Measurements from ENCODE around the gene PFN3. TPM values are rescaled to one million over a fixed set of nuclear protein-coding genes. Genes with fewer than 3 reads are reported as not detected.

Gene PFN3
- total RNA-seq, 1 donor from 2014 or later: not detected

- Mint-ChIP-seq H3K9me3 (ENCODE audit: unreplicated experiment) (no peaks in the 10 kb centered on the region), H3K4me3 (ENCODE audit: unreplicated experiment) (no peak overlapping the region), H3K36me3 (ENCODE audit: unreplicated experiment) (no peaks in the 10 kb centered on the region), H3K27me3 (ENCODE audit: unreplicated experiment) (peaks cover 21% of the 10 kb centered on the region), H3K27ac (ENCODE audit: unreplicated experiment) (no peak overlapping the region), H3K4me1 (ENCODE audit: unreplicated experiment) (peaks cover 15% of the 10 kb centered on the region)
- DNase-seq (ENCODE audit: extremely low spot score, unreplicated experiment): no peak
- TF ChIP-seq, protein P1, sequence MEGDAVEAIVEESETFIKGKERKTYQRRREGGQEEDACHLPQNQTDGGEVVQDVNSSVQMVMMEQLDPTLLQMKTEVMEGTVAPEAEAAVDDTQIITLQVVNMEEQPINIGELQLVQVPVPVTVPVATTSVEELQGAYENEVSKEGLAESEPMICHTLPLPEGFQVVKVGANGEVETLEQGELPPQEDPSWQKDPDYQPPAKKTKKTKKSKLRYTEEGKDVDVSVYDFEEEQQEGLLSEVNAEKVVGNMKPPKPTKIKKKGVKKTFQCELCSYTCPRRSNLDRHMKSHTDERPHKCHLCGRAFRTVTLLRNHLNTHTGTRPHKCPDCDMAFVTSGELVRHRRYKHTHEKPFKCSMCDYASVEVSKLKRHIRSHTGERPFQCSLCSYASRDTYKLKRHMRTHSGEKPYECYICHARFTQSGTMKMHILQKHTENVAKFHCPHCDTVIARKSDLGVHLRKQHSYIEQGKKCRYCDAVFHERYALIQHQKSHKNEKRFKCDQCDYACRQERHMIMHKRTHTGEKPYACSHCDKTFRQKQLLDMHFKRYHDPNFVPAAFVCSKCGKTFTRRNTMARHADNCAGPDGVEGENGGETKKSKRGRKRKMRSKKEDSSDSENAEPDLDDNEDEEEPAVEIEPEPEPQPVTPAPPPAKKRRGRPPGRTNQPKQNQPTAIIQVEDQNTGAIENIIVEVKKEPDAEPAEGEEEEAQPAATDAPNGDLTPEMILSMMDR (IDR thresholded peaks at IDR 0.05): no peak
Measured at GRCh38 chr5:177354711-177355110, 45.8 kb downstream of the PFN3 start.

- no peaks in the 10 kb centered on the region for H3K9me3 Mint-ChIP-seq (ENCODE audit: unreplicated experiment)
- H3K4me3 Mint-ChIP-seq (ENCODE audit: unreplicated experiment): no peak overlapping the region
- H3K27me3 Mint-ChIP-seq (ENCODE audit: unreplicated experiment): peaks cover 21% of the 10 kb centered on the region
- H3K4me1 Mint-ChIP-seq (ENCODE audit: unreplicated experiment): peaks cover 20% of the 10 kb centered on the region
- DNase-seq (ENCODE audit: extremely low spot score, unreplicated experiment): no peak
- no peaks in the 10 kb centered on the region for H3K36me3 Mint-ChIP-seq (ENCODE audit: unreplicated experiment)
- TF ChIP-seq, protein P1 (IDR thresholded peaks at IDR 0.05): no peak
- H3K27ac Mint-ChIP-seq (ENCODE audit: unreplicated experiment): no peak overlapping the region
Measured at GRCh38 chr5:177354256-177354655, 46.2 kb downstream of the PFN3 start.

- TF ChIP-seq, protein P1 (IDR thresholded peaks at IDR 0.05): no peak
- no peaks in the 10 kb centered on the region for H3K36me3 Mint-ChIP-seq (ENCODE audit: unreplicated experiment)
- peaks cover 17% of the 10 kb centered on the region for H3K27me3 Mint-ChIP-seq (ENCODE audit: unreplicated experiment)
- no peaks in the 10 kb centered on the region for H3K9me3 Mint-ChIP-seq (ENCODE audit: unreplicated experiment)
- H3K4me1 Mint-ChIP-seq (ENCODE audit: unreplicated experiment): peaks cover 24% of the 10 kb centered on the region
- no peak overlapping the region for H3K27ac Mint-ChIP-seq (ENCODE audit: unreplicated experiment)
- DNase-seq (ENCODE audit: extremely low spot score, unreplicated experiment): no peak
- peak overlapping the region; percentile 26 for H3K4me3 Mint-ChIP-seq (ENCODE audit: unreplicated experiment)
Measured at GRCh38 chr5:177353093-177353492, 47.4 kb downstream of the PFN3 start.

GRCh38 chr5:177351392-177352329, 48.8 kb downstream of the PFN3 start, which contains the start of gene LMAN2:
LMAN2 (minus strand) TSS chr5:177351668; CDS start chr5:177351647, 21 bp downstream.
- peaks cover 28% of the 10 kb centered on the region for H3K4me1 Mint-ChIP-seq (ENCODE audit: unreplicated experiment)
- H3K27ac Mint-ChIP-seq (ENCODE audit: unreplicated experiment): peak within 1 kb of the TSS; percentile 100
- H3K36me3 Mint-ChIP-seq (ENCODE audit: unreplicated experiment): no peaks in the 10 kb centered on the region
- peak within 1 kb of the TSS; percentile 98 for H3K4me3 Mint-ChIP-seq (ENCODE audit: unreplicated experiment)
- DNase-seq (ENCODE audit: extremely low spot score, unreplicated experiment): peak; percentile 95
- TF ChIP-seq, protein P1 (IDR thresholded peaks at IDR 0.05): no peak
- peaks cover 8% of the 10 kb centered on the region for H3K27me3 Mint-ChIP-seq (ENCODE audit: unreplicated experiment)
- H3K9me3 Mint-ChIP-seq (ENCODE audit: unreplicated experiment): no peaks in the 10 kb centered on the region

GRCh38 chr5:177350776-177351391, 49.6 kb downstream of the PFN3 start:
- H3K27me3 Mint-ChIP-seq (ENCODE audit: unreplicated experiment): peaks cover 4% of the 10 kb centered on the region
- no peaks in the 10 kb centered on the region for H3K36me3 Mint-ChIP-seq (ENCODE audit: unreplicated experiment)
- no peaks in the 10 kb centered on the region for H3K9me3 Mint-ChIP-seq (ENCODE audit: unreplicated experiment)
- peaks cover 28% of the 10 kb centered on the region for H3K4me1 Mint-ChIP-seq (ENCODE audit: unreplicated experiment)
- H3K4me3 Mint-ChIP-seq (ENCODE audit: unreplicated experiment): peak overlapping the region; percentile 98
- H3K27ac Mint-ChIP-seq (ENCODE audit: unreplicated experiment): peak overlapping the region; percentile 100
- no peak for DNase-seq (ENCODE audit: extremely low spot score, unreplicated experiment)
- TF ChIP-seq, protein P1 (IDR thresholded peaks at IDR 0.05): no peak
